Ovary (tissue), 9 donors: ENCODE data around the gene GALC. TPM values are rescaled to one million over a fixed set of nuclear protein-coding genes. Genes with fewer than 3 reads are reported as not detected.
"Not testable (repeated sequence)": the region's sequence is repeated elsewhere in the genome, so short reads cannot be mapped to it uniquely, and the experiment has no call there.

Experiments
- DNase-seq, 5 donors: peaks; one replicate each; pipeline ENCODE4 v3.0.0-alpha.2; 2019 to 2020
- H3K27ac ChIP-seq, 2 donors: fragments of 200-600 bp; one replicate each; pipeline versions ENCODE4 v1.5.1 to v1.8.0; 2019 to 2022
- H3K27me3 ChIP-seq: fragments of 200-600 bp; one replicate; pipeline ENCODE4 v1.8.0; 2022
- H3K36me3 ChIP-seq: fragments of 200-600 bp; sonication (generic); one replicate; pipeline ENCODE4 v1.5.1; 2019
- H3K4me1 ChIP-seq: one replicate; pipeline ENCODE4 v1.8.1; 2013; ENCODE audit warnings: mild to moderate bottlenecking, moderate library complexity; ENCODE audit not compliant: insufficient read depth
- H3K4me3 ChIP-seq: fragments of 200-600 bp; sonication (generic); one replicate; pipeline ENCODE4 v1.5.1; 2017
- H3K9me3 ChIP-seq, 2 donors: fragments of 200-600 bp in 1 of 2; sonication (generic) in 1 of 2; one replicate each; pipeline versions ENCODE4 v1.5.1 to v1.8.1; 2013 to 2019; ENCODE audit warnings: mild to moderate bottlenecking in 1 of 2, moderate library complexity in 1 of 2
- CTCF ChIP-seq, 3 donors: fragments of 450-650 bp in 2 of 3; fragments of 200-600 bp in 1 of 3; IDR thresholded peaks; one replicate each; pipeline versions ENCODE4 v1.5.1 to v1.8.0; 2016 to 2022; ENCODE audit warnings: antibody characterized with exemption in 3 of 3, mild to moderate bottlenecking in 1 of 3
- EP300 ChIP-seq: sonication (generic); formaldehyde crosslinking; IDR thresholded peaks from one replicate; pipeline ENCODE4 v1.6.1; 2017; ENCODE audit warnings: antibody characterized with exemption
- POLR2A ChIP-seq: fragments of 450-650 bp; IDR thresholded peaks from one replicate; pipeline ENCODE4 v1.6.1; 2017; ENCODE audit warnings: antibody characterized with exemption, mild to moderate bottlenecking, moderate library complexity
- WGBS, 3 donors: extraction: QIAGEN DNeasy Blood & Tissue Kit in 1 of 3; methylation state at CpG; one replicate each; pipeline versions ENCODE4 v1.1.5 to v1.1.7; 2013 to 2017; 5-methylcytosine and 5-hydroxymethylcytosine counted together
- intact Hi-C, 4 donors: fragments of 100-400 bp; cut with DNase I; formaldehyde crosslinking; loops; one replicate each; pipeline versions ENCODE4 v1.11.0 to v1.15.1; 2022 to 2023
- polyA plus RNA-seq, 2 donors: library from polyadenylated mRNA; stranded (reverse); fragments of 200-250 nt in 1 of 2; fragments of 350-450 nt in 1 of 2; fragmentation: Illumina TruSeq in 1 of 2; extraction: RNeasy Lipid Tissue Mini Kit (QIAGEN cat#74804) in 1 of 2; gene quantifications; one replicate each; pipeline ENCODE4 v1.2.3, GENCODE V29; 2013 to 2014
- total RNA-seq, 7 donors: library from RNA; depleted of rRNA in 2 of 7; stranded (reverse); fragments of >200 nt in 2 of 7; fragmentation: NEBNext Ultra II Directional in 3 of 7; extraction: Animal tissue kit (Norgen Biotek cat#: 25700) in 3 of 7; gene quantifications; one replicate each; pipeline versions ENCODE4 v1.1.0 to v1.2.4, GENCODE V29; 2016 to 2023
- donor health status: DM: no; HTN: no; CAD: no; lungs with moderate emphysema.
- donor health status: DM: no; HTN: no; CAD: no.
- donor health status: Bipolar disorder and iron deficiency.
- donor health status: DM: yes; HTN: yes; CAD: no.
- donor health status: DM: no; HTN: no; CAD: no.
- donor health status: DM: yes; HTN: yes; CAD: no.

GALC gene
- total and polyA plus RNA-seq, 9 donors = 12.4 to 63.4 (median 22.7) TPM

- H3K4me1 ChIP-seq = no peaks in the 10 kb centered on the region
- WGBS, 3 donors = 79 to 86% (median 82%) methylated on average over 2 of the region's 2 CpGs
- intact Hi-C loops = no loop called here
- no peaks in the 10 kb centered on the region for H3K36me3 ChIP-seq
- TF ChIP-seq CTCF (IDR thresholded peaks at IDR 0.05) (no peak), EP300 (no peak), POLR2A (no peak)
- no peaks in the 10 kb centered on the region for H3K27me3 ChIP-seq
- H3K4me3 ChIP-seq = no peak overlapping the region
- no peak for DNase-seq
- H3K27ac ChIP-seq = no peak overlapping the region
- no peaks in the 10 kb centered on the region for H3K9me3 ChIP-seq
Measured at GRCh38 chr14:88029500-88029899, 36.5 kb upstream of the GALC start.

- no peak for TF ChIP-seq EP300
- no peak for TF ChIP-seq CTCF (IDR thresholded peaks at IDR 0.05)
- no peak for TF ChIP-seq POLR2A
- H3K27me3 ChIP-seq = no peaks in the 10 kb centered on the region
Measured at GRCh38 chr14:88026890-88027289, 33.9 kb upstream of the GALC start.

GRCh38 chr14:88025313-88025712 is 32.3 kb upstream of the GALC start:
- H3K27ac ChIP-seq = no peak overlapping the region
- no peaks in the 10 kb centered on the region for H3K36me3 ChIP-seq
- 20 to 48% (median 23%) methylated on average over 3 of the region's 3 CpGs for WGBS, 3 donors
- no peak overlapping the region for H3K4me3 ChIP-seq
- TF ChIP-seq CTCF (IDR thresholded peaks at IDR 0.05) (no peak), POLR2A (no peak), EP300 (no peak)
- H3K4me1 ChIP-seq = no peaks in the 10 kb centered on the region
- DNase-seq = no peak
- H3K9me3 ChIP-seq = no peaks in the 10 kb centered on the region
- H3K27me3 ChIP-seq = no peaks in the 10 kb centered on the region
- intact Hi-C loops = no loop called here

More at GRCh38 chr14:88026890-88027289, 33.9 kb upstream of the GALC start:
- intact Hi-C loops = no loop called here
- no peak overlapping the region for H3K4me3 ChIP-seq
- H3K27ac ChIP-seq = no peak overlapping the region
- no peaks in the 10 kb centered on the region for H3K36me3 ChIP-seq
- H3K4me1 ChIP-seq = no peaks in the 10 kb centered on the region
- 12 to 25% (median 16%) methylated on average over 2 of the region's 2 CpGs for WGBS, 3 donors
- DNase-seq = no peak
- no peaks in the 10 kb centered on the region for H3K9me3 ChIP-seq

GRCh38 chr14:88024252-88025086 is 31.5 kb upstream of the GALC start:
- 69 to 76% (median 71%) methylated on average over 11 of the region's 11 CpGs for WGBS, 3 donors
- not testable (repeated sequence) for DNase-seq

GRCh38 chr14:88023658-88024187 is 30.7 kb upstream of the GALC start:
- no peak for TF ChIP-seq CTCF (IDR thresholded peaks at IDR 0.05)
- TF ChIP-seq EP300 = no peak
- TF ChIP-seq POLR2A = no peak
- H3K4me3 ChIP-seq = no peak overlapping the region
- DNase-seq = no peak
- no peak overlapping the region for H3K27ac ChIP-seq
- no peaks in the 10 kb centered on the region for H3K4me1 ChIP-seq
- H3K27me3 ChIP-seq = no peaks in the 10 kb centered on the region
- WGBS, 3 donors = 60 to 73% (median 67%) methylated on average over 3 of the region's 3 CpGs
- H3K36me3 ChIP-seq = no peaks in the 10 kb centered on the region
- intact Hi-C loops = no loop called here
- no peaks in the 10 kb centered on the region for H3K9me3 ChIP-seq

More at GRCh38 chr14:88024252-88025086, 31.5 kb upstream of the GALC start:
- H3K9me3 ChIP-seq, H3K4me1 ChIP-seq, H3K4me3 ChIP-seq, intact Hi-C loops, H3K27me3 ChIP-seq, H3K36me3 ChIP-seq, H3K27ac ChIP-seq: not testable (repeated sequence)
